Osteocyte (in vitro differentiated cells): ENCODE measurements around the gene SLC22A14. TPM values are rescaled to one million over a fixed set of nuclear protein-coding genes. Genes with fewer than 3 reads are reported as not detected.

Source experiments
- DNase-seq: peaks from one replicate; pipeline ENCODE4 v3.0.0; 2021; ENCODE audit warnings: mixed read lengths; ENCODE audit not compliant: unreplicated experiment; ENCODE audit errors: extremely low spot score
- H3K27ac Mint-ChIP-seq: one replicate; pipeline ENCODE4 v1.8.0; 2021; ENCODE audit warnings: mild to moderate bottlenecking, mixed read lengths; ENCODE audit not compliant: unreplicated experiment
- H3K27me3 Mint-ChIP-seq: one replicate; pipeline ENCODE4 v1.8.0; 2021; ENCODE audit warnings: mixed read lengths; ENCODE audit not compliant: unreplicated experiment
- H3K36me3 Mint-ChIP-seq: one replicate; pipeline ENCODE4 v1.8.0; 2021; ENCODE audit warnings: mixed read lengths; ENCODE audit not compliant: unreplicated experiment
- H3K4me1 Mint-ChIP-seq: one replicate; pipeline ENCODE4 v1.8.0; 2021; ENCODE audit warnings: mixed read lengths; ENCODE audit not compliant: unreplicated experiment
- H3K4me3 Mint-ChIP-seq: one replicate; pipeline ENCODE4 v1.8.0; 2021; ENCODE audit warnings: mild to moderate bottlenecking, moderate library complexity, mixed read lengths; ENCODE audit not compliant: unreplicated experiment
- H3K9me3 Mint-ChIP-seq: one replicate; pipeline ENCODE4 v1.8.0; 2021; ENCODE audit warnings: mixed read lengths; ENCODE audit not compliant: unreplicated experiment
- CTCF ChIP-seq: fragments of 200-600 bp; sonication (generic); IDR thresholded peaks from 2 replicates; pipeline ENCODE4 v1.5.0; 2021; ENCODE audit warnings: antibody characterized with exemption, mild to moderate bottlenecking, moderate library complexity
- total RNA-seq: library from RNA; stranded (reverse); gene quantifications from 2 replicates; pipeline ENCODE4 v1.2.1, GENCODE V29; 2021

Gene SLC22A14
- total RNA-seq, 1 donor from 2014 or later, result 0.30 TPM

GRCh38 chr3:38307599-38307998 is 25.5 kb downstream of the SLC22A14 start:
- TF ChIP-seq CTCF, result no peak
- Mint-ChIP-seq H3K4me1 (no peaks in the 10 kb centered on the region), H3K27ac (no peak overlapping the region)

GRCh38 chr3:38308456-38308855 is 26.4 kb downstream of the SLC22A14 start:
- TF ChIP-seq CTCF, result no peak
- peak; percentile 79 for DNase-seq
- Mint-ChIP-seq H3K4me3 (no peak overlapping the region), H3K4me1 (no peaks in the 10 kb centered on the region), H3K27me3 (no peaks in the 10 kb centered on the region), H3K27ac (no peak overlapping the region), H3K9me3 (peaks cover 3% of the 10 kb centered on the region), H3K36me3 (no peaks in the 10 kb centered on the region)

More at GRCh38 chr3:38307599-38307998, 25.5 kb downstream of the SLC22A14 start:
- no peak overlapping the region for H3K4me3 Mint-ChIP-seq
- DNase-seq, result peak; percentile 80
- no peaks in the 10 kb centered on the region for H3K27me3 Mint-ChIP-seq
- H3K36me3 Mint-ChIP-seq, result no peaks in the 10 kb centered on the region
- H3K9me3 Mint-ChIP-seq, result peaks cover 3% of the 10 kb centered on the region

- Mint-ChIP-seq H3K4me3 (no peak overlapping the region), H3K27ac (no peak overlapping the region), H3K9me3 (no peaks in the 10 kb centered on the region), H3K36me3 (no peaks in the 10 kb centered on the region), H3K4me1 (no peaks in the 10 kb centered on the region), H3K27me3 (no peaks in the 10 kb centered on the region)
- TF ChIP-seq CTCF, result no peak
- DNase-seq, result no peak
Observed at GRCh38 chr3:38311476-38311875, 29.4 kb downstream of the SLC22A14 start.

GRCh38 chr3:38311941-38312340 is 29.8 kb downstream of the SLC22A14 start:
- H3K36me3 Mint-ChIP-seq, result no peaks in the 10 kb centered on the region
- no peak for TF ChIP-seq CTCF
- no peak overlapping the region for H3K4me3 Mint-ChIP-seq
- H3K4me1 Mint-ChIP-seq, result no peaks in the 10 kb centered on the region
- no peaks in the 10 kb centered on the region for H3K27me3 Mint-ChIP-seq
- H3K27ac Mint-ChIP-seq, result no peak overlapping the region
- H3K9me3 Mint-ChIP-seq, result no peaks in the 10 kb centered on the region
- peak; percentile 21 for DNase-seq

- no peak overlapping the region for H3K4me3 Mint-ChIP-seq
- H3K27me3 Mint-ChIP-seq, result no peaks in the 10 kb centered on the region
- DNase-seq, result peak; percentile 59
- H3K9me3 Mint-ChIP-seq, result no peaks in the 10 kb centered on the region
- no peak overlapping the region for H3K27ac Mint-ChIP-seq
- no peaks in the 10 kb centered on the region for H3K4me1 Mint-ChIP-seq
- TF ChIP-seq CTCF, result no peak
- H3K36me3 Mint-ChIP-seq, result no peaks in the 10 kb centered on the region
Observed at GRCh38 chr3:38312356-38312755, 30.3 kb downstream of the SLC22A14 start.
